Measurements from ENCODE around the gene FGD3. TPM values are rescaled to one million over a fixed set of nuclear protein-coding genes. Genes with fewer than 3 reads are reported as not detected.

Gene FGD3
- total and polyA plus RNA-seq, 2 of the 8 experiments (the other 6 are each of a cell fraction or from before 2014, with no cell fraction given) = 1.4 to 1.9 TPM

GRCh38 chr9:93051680-93052089 lies 104.4 kb downstream of the FGD3 start (continued):
- TF ChIP-seq GABPA (IDR thresholded peaks at IDR 0.05; ENCODE audit: borderline replicate concordance, insufficient read depth, low read length) = no peak
- TF ChIP-seq NRF1 (IDR thresholded peaks at IDR 0.05; ENCODE audit: low read depth, low read length) = no peak
- TF ChIP-seq SRF (IDR thresholded peaks at IDR 0.05; ENCODE audit: low read depth, low read length) = no peak
- TF ChIP-seq CTBP2 (IDR thresholded peaks at IDR 0.05; ENCODE audit: borderline replicate concordance, insufficient read depth, insufficient read length, low read length) = no peak
- TF ChIP-seq MAFK (IDR thresholded peaks at IDR 0.05; ENCODE audit: low read depth, low read length) = no peak
- TF ChIP-seq CBX5 (IDR thresholded peaks at IDR 0.05; ENCODE audit: low read depth, low read length) = no peak
- TF ChIP-seq USF2 (IDR thresholded peaks at IDR 0.05; ENCODE audit: low read length) = no peak
- TF ChIP-seq YY1 (IDR thresholded peaks at IDR 0.05; ENCODE audit: low read depth, low read length) = no peak
- no peak for TF ChIP-seq JUND (IDR thresholded peaks at IDR 0.05; ENCODE audit: low read length)
- no peak for TF ChIP-seq BCL11A (IDR thresholded peaks at IDR 0.05; ENCODE audit: low read depth in 2 of 2, low read length in 2 of 2)
- TF ChIP-seq SIX5 (IDR thresholded peaks at IDR 0.05; ENCODE audit: low read depth, low read length) = no peak

All from H1 (cell line).